Activated T-helper 1 cell treated with anti-CD3 and anti-CD28 coated beads, Interleukin-12 subunit alpha, Interleukin-12 subunit beta, Interleukin-2, Interleukin-4 antibody, amounts not matched to agents 30 ng/mL and 10 ng/mL and 1 ng/mL, durations not matched to agents 14 hours and 24 hours and 36 hours (primary cell): ENCODE measurements around the gene ADPRS. TPM values are rescaled to one million over a fixed set of nuclear protein-coding genes. Genes with fewer than 3 reads are reported as not detected.

ENCODE experiments used
- DNase-seq: peaks from one replicate; pipeline ENCODE4 v3.0.0; 2021; ENCODE audit warnings: low spot score
- H3K27ac Mint-ChIP-seq: one replicate; pipeline ENCODE4 v1.8.0; 2021; ENCODE audit warnings: mild to moderate bottlenecking, mixed read lengths
- H3K27me3 Mint-ChIP-seq: one replicate; pipeline ENCODE4 v1.8.0; 2022; ENCODE audit warnings: mild to moderate bottlenecking, moderate library complexity, mixed read lengths; ENCODE audit not compliant: insufficient read depth
- H3K36me3 Mint-ChIP-seq: one replicate; pipeline ENCODE4 v1.8.0; 2021; ENCODE audit warnings: low read depth, mixed read lengths
- H3K4me1 Mint-ChIP-seq: one replicate; pipeline ENCODE4 v1.8.0; 2021; ENCODE audit warnings: low read depth, mixed read lengths
- H3K4me3 Mint-ChIP-seq: one replicate; pipeline ENCODE4 v1.8.0; 2021; ENCODE audit warnings: mild to moderate bottlenecking, moderate library complexity, mixed read lengths
- H3K9me3 Mint-ChIP-seq: one replicate; pipeline ENCODE4 v1.8.0; 2021; ENCODE audit warnings: mixed read lengths
- intact Hi-C: fragments of 100-400 bp; cut with micrococcal nuclease; formaldehyde crosslinking; loops from one replicate; pipeline ENCODE4 v1.15.1; 2024
- total RNA-seq: library from RNA; stranded (reverse); gene quantifications from 2 replicates; pipeline ENCODE4 v1.2.3, GENCODE V29; 2022

The ADPRS gene
- total RNA-seq, 1 donor from 2014 or later, result 33.6 TPM

GRCh38 chr1:36101546-36101945 lies 12.9 kb downstream of the ADPRS start:
- no peaks in the 10 kb centered on the region for H3K9me3 Mint-ChIP-seq
- no peak for DNase-seq
- H3K27me3 Mint-ChIP-seq, result no peaks in the 10 kb centered on the region
- no peak overlapping the region for H3K4me3 Mint-ChIP-seq
- no peaks in the 10 kb centered on the region for H3K36me3 Mint-ChIP-seq
- H3K27ac Mint-ChIP-seq, result no peak overlapping the region
- intact Hi-C loops, result no loop called here
- H3K4me1 Mint-ChIP-seq, result no peaks in the 10 kb centered on the region

GRCh38 chr1:36106269-36106668 lies 17.6 kb downstream of the ADPRS start:
- Mint-ChIP-seq H3K4me1 (peaks cover 9% of the 10 kb centered on the region), H3K27ac (no peak overlapping the region), H3K4me3 (no peak overlapping the region), H3K27me3 (peaks cover 3% of the 10 kb centered on the region), H3K36me3 (no peaks in the 10 kb centered on the region), H3K9me3 (no peaks in the 10 kb centered on the region)
- intact Hi-C loops, result no loop called here
- DNase-seq, result no peak

GRCh38 chr1:36107394-36107793 lies 18.7 kb downstream of the ADPRS start:
- intact Hi-C loops, result no loop called here
- H3K27me3 Mint-ChIP-seq, result peaks cover 5% of the 10 kb centered on the region
- H3K4me1 Mint-ChIP-seq, result peaks cover 12% of the 10 kb centered on the region
- no peaks in the 10 kb centered on the region for H3K9me3 Mint-ChIP-seq
- no peak for DNase-seq
- H3K27ac Mint-ChIP-seq, result no peak overlapping the region
- no peak overlapping the region for H3K4me3 Mint-ChIP-seq
- H3K36me3 Mint-ChIP-seq, result no peaks in the 10 kb centered on the region

GRCh38 chr1:36108314-36108713 lies 19.6 kb downstream of the ADPRS start:
- Mint-ChIP-seq H3K27me3 (peaks cover 8% of the 10 kb centered on the region), H3K36me3 (no peaks in the 10 kb centered on the region), H3K9me3 (no peaks in the 10 kb centered on the region), H3K4me3 (no peak overlapping the region), H3K27ac (no peak overlapping the region), H3K4me1 (peaks cover 12% of the 10 kb centered on the region)
- no peak for DNase-seq
- intact Hi-C loops, result no loop called here

- peak; percentile 19 for DNase-seq
- H3K4me1 Mint-ChIP-seq, result peaks cover 12% of the 10 kb centered on the region
- H3K9me3 Mint-ChIP-seq, result no peaks in the 10 kb centered on the region
- peaks cover 8% of the 10 kb centered on the region for H3K27me3 Mint-ChIP-seq
- intact Hi-C loops, result no loop called here
- H3K4me3 Mint-ChIP-seq, result no peak overlapping the region
- H3K36me3 Mint-ChIP-seq, result no peaks in the 10 kb centered on the region
- peak overlapping the region; percentile 30 for H3K27ac Mint-ChIP-seq
These were observed 20.5 kb downstream of the ADPRS start for GRCh38 chr1:36109041-36109679.

GRCh38 chr1:36111151-36111550 lies 22.5 kb downstream of the ADPRS start:
- Mint-ChIP-seq H3K27ac (no peak overlapping the region), H3K4me3 (no peak overlapping the region), H3K27me3 (peaks cover 8% of the 10 kb centered on the region), H3K9me3 (no peaks in the 10 kb centered on the region), H3K36me3 (no peaks in the 10 kb centered on the region), H3K4me1 (peaks cover 12% of the 10 kb centered on the region)
- intact Hi-C loops, result no loop called here
- DNase-seq, result no peak

GRCh38 chr1:36112823-36113222 lies 24.1 kb downstream of the ADPRS start:
- Mint-ChIP-seq H3K27ac (no peak overlapping the region), H3K4me1 (peaks cover 12% of the 10 kb centered on the region), H3K27me3 (peaks cover 8% of the 10 kb centered on the region)

GRCh38 chr1:36114371-36114770 lies 25.7 kb downstream of the ADPRS start:
- H3K4me1 Mint-ChIP-seq, result peaks cover 7% of the 10 kb centered on the region
- no peaks in the 10 kb centered on the region for H3K36me3 Mint-ChIP-seq
- H3K27ac Mint-ChIP-seq, result no peak overlapping the region
- no peak overlapping the region for H3K4me3 Mint-ChIP-seq
- H3K9me3 Mint-ChIP-seq, result no peaks in the 10 kb centered on the region
- no peak for DNase-seq
- intact Hi-C loops, result no loop called here
- H3K27me3 Mint-ChIP-seq, result peaks cover 7% of the 10 kb centered on the region

More at GRCh38 chr1:36112823-36113222, 24.1 kb downstream of the ADPRS start:
- H3K36me3 Mint-ChIP-seq, result no peaks in the 10 kb centered on the region
- DNase-seq, result no peak
- intact Hi-C loops, result no loop called here
- H3K9me3 Mint-ChIP-seq, result no peaks in the 10 kb centered on the region
- no peak overlapping the region for H3K4me3 Mint-ChIP-seq

- H3K36me3 Mint-ChIP-seq, result no peaks in the 10 kb centered on the region
- no peak overlapping the region for H3K27ac Mint-ChIP-seq
- DNase-seq, result no peak
- intact Hi-C loops, result no loop called here
- no peak overlapping the region for H3K4me3 Mint-ChIP-seq
- H3K4me1 Mint-ChIP-seq, result peaks cover 7% of the 10 kb centered on the region
- peaks cover 7% of the 10 kb centered on the region for H3K27me3 Mint-ChIP-seq
- H3K9me3 Mint-ChIP-seq, result no peaks in the 10 kb centered on the region
These were observed 26.5 kb downstream of the ADPRS start for GRCh38 chr1:36115200-36115669.

- no peak for DNase-seq
- no peaks in the 10 kb centered on the region for H3K36me3 Mint-ChIP-seq
- H3K9me3 Mint-ChIP-seq, result no peaks in the 10 kb centered on the region
- H3K4me1 Mint-ChIP-seq, result peaks cover 7% of the 10 kb centered on the region
- H3K4me3 Mint-ChIP-seq, result no peak overlapping the region
- H3K27me3 Mint-ChIP-seq, result peaks cover 7% of the 10 kb centered on the region
- intact Hi-C loops, result no loop called here
- H3K27ac Mint-ChIP-seq, result no peak overlapping the region
These were observed 27.2 kb downstream of the ADPRS start for GRCh38 chr1:36115931-36116330.

- no peak overlapping the region for H3K27ac Mint-ChIP-seq
- intact Hi-C loops, result no loop called here
- H3K4me1 Mint-ChIP-seq, result no peaks in the 10 kb centered on the region
- no peak for DNase-seq
- no peaks in the 10 kb centered on the region for H3K36me3 Mint-ChIP-seq
- H3K4me3 Mint-ChIP-seq, result no peak overlapping the region
- peaks cover 7% of the 10 kb centered on the region for H3K27me3 Mint-ChIP-seq
- H3K9me3 Mint-ChIP-seq, result no peaks in the 10 kb centered on the region
These were observed 28.2 kb downstream of the ADPRS start for GRCh38 chr1:36116901-36117300.

- Mint-ChIP-seq H3K9me3 (no peaks in the 10 kb centered on the region), H3K27ac (no peak overlapping the region), H3K36me3 (no peaks in the 10 kb centered on the region), H3K4me3 (no peak overlapping the region), H3K4me1 (peaks cover 5% of the 10 kb centered on the region), H3K27me3 (peaks cover 12% of the 10 kb centered on the region)
- intact Hi-C loops, result no loop called here
- DNase-seq, result no peak
These were observed 29.9 kb downstream of the ADPRS start for GRCh38 chr1:36118447-36119204.

GRCh38 chr1:36119456-36119855 lies 30.8 kb downstream of the ADPRS start:
- Mint-ChIP-seq H3K4me1 (peaks cover 6% of the 10 kb centered on the region), H3K4me3 (no peak overlapping the region), H3K36me3 (no peaks in the 10 kb centered on the region), H3K27ac (no peak overlapping the region), H3K27me3 (peaks cover 19% of the 10 kb centered on the region), H3K9me3 (no peaks in the 10 kb centered on the region)
- no peak for DNase-seq
- intact Hi-C loops, result no loop called here
